A549 (cell line): ENCODE results near the gene AQP6.

ENCODE experiments used
- ATOH8 ChIP-seq: fragments of 250-450 bp; sonication (Bioruptor Pico); IDR thresholded peaks from 2 replicates; pipeline ENCODE4 v1.5.0; 2020; ENCODE audit warnings: low read depth, mild to moderate bottlenecking, moderate library complexity
- BCL3 ChIP-seq: fragments of >200 bp; sonication (Bioruptor Twin); formaldehyde crosslinking; IDR thresholded peaks from 3 replicates; pipeline ENCODE4 v1.6.1; 2016
- CBX8 ChIP-seq: fragments of 200-600 bp; sonication (generic); IDR thresholded peaks from 2 replicates; pipeline ENCODE4 v1.6.1; 2016
- CHD2 ChIP-seq: fragments of 150-350 bp; IDR thresholded peaks from 2 replicates; pipeline ENCODE4 v1.6.1; 2014; ENCODE audit warnings: low read length; ENCODE audit not compliant: partially characterized antibody
- CTCF ChIP-seq: fragments of >200 bp; sonication (Bioruptor Twin); formaldehyde crosslinking; IDR thresholded peaks from 3 replicates; pipeline ENCODE4 v1.5.1; 2016
- ELK1 ChIP-seq: fragments of 150-350 bp; IDR thresholded peaks from 2 replicates; pipeline ENCODE4 v1.6.1; 2014; ENCODE audit warnings: low read depth, mild to moderate bottlenecking, low read length
- EP300 ChIP-seq, 2 experiments: fragments of >200 bp; sonication (Bioruptor Twin); formaldehyde crosslinking; IDR thresholded peaks; 2 replicates in 1 of 2; 3 replicates in 1 of 2; pipeline ENCODE4 v1.6.1; 2016 to 2017
- HDAC2 ChIP-seq: fragments of 200-600 bp; sonication (generic); IDR thresholded peaks from 2 replicates; pipeline ENCODE4 v1.6.1; 2016
- MAX ChIP-seq: IDR thresholded peaks from 2 replicates; pipeline ENCODE4 v1.6.1; 2012

GRCh38 chr12:49934505-49934904 lies 38.2 kb upstream of the AQP6 start:
- TF ChIP-seq CBX8 (no peak), EP300 (IDR thresholded peaks at IDR 0.05) (no peak), CTCF (no peak), ELK1 (no peak), CHD2 (no peak), HDAC2 (no peak), ATOH8 (CRISPR knock-in tag) (no peak), MAX (no peak), BCL3 (no peak)
